NCI-H345 treated with DMSO at 0.1 percent for 48 hours (cell line): ENCODE measurements around the gene FMC1.
"Not testable (repeated sequence)": the region's sequence is repeated elsewhere in the genome, so short reads cannot be mapped to it uniquely, and the experiment has no call there.

Experiments used
- DNase-seq: peaks from one replicate; lab custom pipeline; 2025; ENCODE audit not compliant: unreplicated experiment; lab: John Stamatoyannopoulos, UW

The FMC1 gene

GRCh38 chr7:139340037-139340807, 915 bp upstream of the FMC1 start:
- peak; percentile 97 for DNase-seq

GRCh38 chr7:139340808-139341057, 404 bp upstream of the FMC1 start:
- DNase-seq, result no peak

DNA sequence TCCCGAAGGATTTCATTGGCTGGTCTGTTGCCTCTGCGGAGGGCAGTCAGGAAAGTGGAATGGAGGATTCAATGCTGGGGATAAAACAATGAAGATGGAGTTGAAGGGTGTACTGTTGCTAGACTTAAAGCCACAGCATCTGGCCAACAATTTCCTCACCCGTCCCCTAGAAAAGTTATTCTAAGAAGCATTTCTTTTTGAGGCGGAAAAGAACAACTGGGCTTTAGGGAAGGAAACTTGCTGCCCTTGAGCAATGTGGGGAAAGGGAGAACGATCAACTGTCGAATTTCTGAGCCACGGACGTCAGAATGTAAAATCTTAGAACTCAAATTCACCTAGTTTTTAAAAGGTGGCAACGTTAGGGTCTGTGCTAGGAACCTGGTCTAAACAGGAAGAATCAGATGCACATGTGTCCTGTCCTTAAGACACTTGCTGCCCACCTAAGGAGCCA, 664 bp downstream of the FMC1 start:
- peak; percentile 48 for DNase-seq

- DNase-seq, result no peak
Observed at GRCh38 chr7:139345042-139345441, 3.9 kb downstream of the FMC1 start.

GRCh38 chr7:139351027-139351426, 9.9 kb downstream of the FMC1 start:
- DNase-seq, result no peak

- no peak for DNase-seq
Observed at GRCh38 chr7:139354729-139355128, 13.6 kb downstream of the FMC1 start.

- DNase-seq, result no peak
Observed at GRCh38 chr7:139355320-139355719, 14.2 kb downstream of the FMC1 start.

GRCh38 chr7:139357729-139358506, 16.8 kb downstream of the FMC1 start:
- DNase-seq, result not testable (repeated sequence)

DNA sequence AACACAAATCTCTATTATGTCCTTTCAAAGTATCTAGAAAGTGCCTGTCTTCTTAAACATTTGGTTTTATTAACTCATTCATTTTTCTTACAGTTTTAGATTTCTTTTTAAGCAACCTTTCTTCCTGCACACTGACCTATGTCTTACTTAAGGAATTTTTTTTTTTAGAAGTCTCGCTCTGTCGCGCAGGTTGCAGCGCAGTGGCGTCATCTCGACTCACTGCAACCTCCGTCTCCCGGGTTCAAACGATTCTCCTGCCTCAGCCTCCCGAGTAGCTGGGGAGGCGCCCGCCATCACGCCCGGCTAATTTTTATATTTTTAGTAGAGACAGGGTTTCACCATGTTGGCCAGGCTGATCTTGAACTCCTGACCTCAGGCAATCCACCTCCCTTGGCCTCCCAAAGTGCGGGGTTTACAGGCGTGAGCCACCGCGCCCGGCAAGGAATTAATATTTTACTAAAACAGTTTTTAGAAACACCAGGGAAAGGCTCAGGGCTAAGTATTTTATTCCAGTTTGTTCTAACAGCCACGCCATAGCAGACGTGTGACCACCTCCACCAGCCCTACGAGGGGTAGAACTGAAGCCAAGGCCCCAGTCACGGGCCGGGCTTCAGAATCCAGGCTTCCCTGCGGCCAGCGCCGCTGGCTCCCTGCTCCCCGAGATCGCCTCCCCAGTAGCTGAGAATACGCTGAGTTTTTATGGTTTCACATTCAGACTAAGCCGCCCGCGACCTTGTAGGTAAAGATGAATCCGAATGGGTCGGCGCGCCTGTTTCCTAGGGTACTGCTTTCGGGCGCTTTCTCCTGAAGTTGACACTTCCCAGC, 17.6 kb downstream of the FMC1 start:
- peak; percentile 53 for DNase-seq

DNA sequence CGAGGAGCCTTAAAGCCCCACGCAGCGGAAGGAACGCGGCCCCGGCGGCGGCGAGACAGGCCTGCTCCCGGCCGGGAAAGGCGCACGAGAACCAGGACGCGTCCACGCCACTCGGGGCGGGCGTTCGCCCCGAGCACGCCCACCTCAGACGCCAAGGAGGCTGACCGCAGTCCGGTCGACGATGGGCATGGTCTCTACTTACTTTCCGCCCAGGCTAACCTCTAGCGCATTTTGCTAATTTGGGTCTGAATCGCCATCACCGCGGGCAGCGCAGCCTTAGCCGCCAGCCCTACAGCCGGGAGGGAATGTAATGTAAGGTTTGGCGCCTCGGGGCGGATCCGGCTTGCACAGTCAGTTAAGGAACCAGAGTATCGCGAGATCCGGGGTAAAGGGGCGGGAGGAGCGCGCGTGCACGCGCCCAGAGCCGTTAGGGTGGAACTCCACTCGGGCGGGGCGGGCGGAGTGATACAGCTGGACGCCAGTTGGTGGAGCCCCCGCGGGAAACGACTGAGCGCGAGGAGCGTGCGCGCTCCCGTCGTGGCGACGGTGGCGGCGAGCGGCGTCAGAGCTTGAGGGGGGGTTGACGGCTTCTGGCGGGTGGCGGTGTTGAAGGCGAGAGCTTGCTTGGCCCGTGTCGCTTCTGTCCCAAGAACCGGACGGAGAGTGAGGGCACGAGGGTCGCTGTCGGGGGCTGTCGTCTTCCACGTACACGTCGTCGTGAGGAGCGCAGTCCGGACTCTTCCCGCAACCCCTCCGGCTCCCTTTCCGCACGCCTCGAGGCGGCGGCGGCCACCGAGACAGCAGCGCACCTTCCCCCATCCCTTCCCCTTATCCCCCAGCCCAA, 18.5 kb downstream of the FMC1 start, which contains the start of gene LUC7L2:
LUC7L2 (plus strand) TSS at position 529 of the 844 bp plus-strand sequence. CDS start 368 bp downstream, outside the sequence.
- peak; percentile 95 for DNase-seq

- peak; percentile 90 for DNase-seq
Observed at GRCh38 chr7:139360210-139360947, 19.2 kb downstream of the FMC1 start.

- no peak for DNase-seq
Observed at GRCh38 chr7:139360948-139361307, 19.8 kb downstream of the FMC1 start.

DNA sequence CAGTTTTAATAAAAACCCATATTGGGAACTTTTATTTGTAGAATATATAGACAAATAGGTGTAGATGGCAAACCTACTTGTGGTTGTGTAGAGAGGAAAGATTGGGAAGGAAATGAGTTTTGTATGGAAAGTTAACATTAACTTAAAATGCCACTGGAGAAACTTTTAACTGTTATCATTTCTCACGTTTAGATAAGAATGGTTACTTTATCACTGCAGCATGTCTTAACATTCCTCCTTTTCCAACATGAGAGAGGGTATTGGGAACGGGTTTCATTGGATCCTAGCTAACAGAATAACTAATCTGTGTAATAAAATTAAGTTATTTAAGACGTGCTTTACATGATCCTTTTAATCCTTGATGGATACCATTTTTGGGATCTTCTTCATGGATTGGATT, 20.4 kb downstream of the FMC1 start:
- no peak for DNase-seq

- no peak for DNase-seq
Observed at GRCh38 chr7:139362302-139362701, 21.2 kb downstream of the FMC1 start.

DNA sequence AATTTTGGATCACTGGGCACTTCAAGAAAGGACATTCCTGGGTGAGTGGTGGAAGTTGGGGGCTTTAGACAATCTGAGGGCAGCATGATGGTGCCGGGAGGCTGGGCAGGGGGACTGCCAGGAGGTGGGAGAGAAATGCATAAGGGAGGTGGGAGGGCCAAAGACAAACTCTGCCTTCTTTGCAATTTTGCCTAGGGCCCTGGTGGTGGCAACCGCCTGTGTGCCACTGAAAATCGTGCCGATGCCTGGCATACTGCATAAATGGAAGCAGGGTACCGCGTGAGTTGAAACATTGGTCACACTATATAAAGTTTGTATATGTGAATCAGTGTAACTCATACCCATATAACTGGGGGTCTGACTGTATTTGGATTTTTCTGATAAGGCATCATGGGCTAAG, 21.8 kb downstream of the FMC1 start:
- no peak for DNase-seq

- no peak for DNase-seq
Observed at GRCh38 chr7:139365336-139365735, 24.2 kb downstream of the FMC1 start.

DNA sequence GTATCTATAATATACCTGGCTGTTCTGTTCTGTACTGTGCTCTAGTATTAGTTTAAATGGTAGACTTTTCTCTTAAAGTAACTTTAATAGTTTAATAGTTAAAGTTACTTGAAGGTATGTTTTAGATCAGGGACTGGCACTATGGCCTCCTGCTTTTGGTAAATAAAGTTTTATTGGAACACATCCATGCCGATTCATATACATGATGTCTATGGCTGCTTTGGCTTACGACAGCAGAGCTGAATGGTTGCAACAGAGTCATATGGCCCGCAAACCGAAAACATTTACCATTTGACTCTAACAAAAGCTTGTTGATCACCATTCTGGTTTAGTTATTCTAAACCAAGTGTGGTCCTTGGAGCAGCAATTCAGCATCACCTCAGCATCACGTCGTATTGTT, 25.3 kb downstream of the FMC1 start:
- DNase-seq, result no peak

GRCh38 chr7:139367438-139368155, 26.5 kb downstream of the FMC1 start:
- DNase-seq, result no peak

GRCh38 chr7:139370301-139370942, 29.3 kb downstream of the FMC1 start:
- DNase-seq, result no peak
